ENCODE results near the gene ITGAL.

DNA sequence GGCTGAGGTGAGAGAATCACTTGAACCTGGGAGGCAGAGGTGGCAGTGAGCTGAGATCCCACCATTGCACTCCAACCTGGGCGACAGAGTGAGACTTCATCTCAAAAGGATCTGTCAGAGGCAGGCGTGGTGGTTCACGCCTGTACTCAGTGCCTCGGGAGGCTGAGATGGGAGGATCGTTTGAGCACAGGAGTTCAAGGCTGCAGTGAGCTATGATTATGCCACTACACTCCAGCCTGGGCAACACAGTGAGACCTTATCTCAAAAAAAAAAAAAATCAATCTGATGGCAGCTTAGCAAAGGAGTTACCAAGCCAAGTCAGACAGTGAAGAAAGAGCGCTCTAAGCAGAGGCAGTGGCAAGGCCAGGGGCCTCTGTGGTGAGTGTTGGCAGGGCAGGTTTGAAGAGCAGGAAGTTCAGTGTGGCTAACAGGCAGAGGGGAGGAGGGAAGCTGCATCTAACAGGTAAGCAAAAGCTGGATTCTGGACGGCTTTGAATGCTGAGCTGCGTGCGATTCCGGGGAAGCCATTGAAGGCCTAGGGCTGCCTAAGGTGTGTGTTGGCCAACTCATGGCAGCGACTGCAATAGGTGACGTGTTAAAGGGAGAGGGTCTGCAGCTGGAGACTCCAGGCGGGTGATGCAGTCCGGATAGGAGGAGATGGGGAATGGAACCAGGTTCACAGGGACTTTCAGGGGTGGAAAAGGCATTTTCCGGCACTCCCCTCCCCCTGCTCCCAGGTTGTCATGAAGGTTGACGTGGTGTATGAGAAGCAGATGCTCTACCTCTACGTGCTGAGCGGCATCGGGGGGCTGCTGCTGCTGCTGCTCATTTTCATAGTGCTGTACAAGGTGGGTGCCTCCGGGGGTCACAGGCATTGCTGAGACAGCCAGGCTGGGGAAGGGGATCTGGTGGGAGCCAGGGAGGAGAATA, 46.8 kb downstream of the ITGAL start:
- TF ChIP-seq POLR2A (IDR thresholded peaks at IDR 0.05; ENCODE audit: low read length): no peak
- no peak for TF ChIP-seq GATA1 (IDR thresholded peaks at IDR 0.05; ENCODE audit: low read depth, low read length)
